EL (cell line): ENCODE data around the gene RGL1.

Experiments
- DNase-seq: peaks from one replicate; pipeline ENCODE4 v3.0.0-alpha.2; 2016

RGL1 gene

GRCh38 chr1:183962903-183963302, 158.0 kb downstream of the RGL1 start:
- no peak for DNase-seq

- DNase-seq = no peak
Observed at GRCh38 chr1:183965726-183966125, 160.8 kb downstream of the RGL1 start.

GRCh38 chr1:183966487-183966886, 161.6 kb downstream of the RGL1 start:
- DNase-seq = no peak

GRCh38 chr1:183967914-183968313, 163.0 kb downstream of the RGL1 start:
- no peak for DNase-seq

GRCh38 chr1:183968386-183968785, 163.5 kb downstream of the RGL1 start:
- no peak for DNase-seq

GRCh38 chr1:183970516-183971300, 165.8 kb downstream of the RGL1 start:
- DNase-seq = no peak

- no peak for DNase-seq
Observed at GRCh38 chr1:183975651-183976050, 170.7 kb downstream of the RGL1 start.

- no peak for DNase-seq
Observed at GRCh38 chr1:183977717-183978116, 172.8 kb downstream of the RGL1 start.
